ENCODE data around the gene KIF12.
"Not testable (repeated sequence)": the region's sequence is repeated elsewhere in the genome, so short reads cannot be mapped to it uniquely, and the experiment has no call there.

KIF12 gene

DNA sequence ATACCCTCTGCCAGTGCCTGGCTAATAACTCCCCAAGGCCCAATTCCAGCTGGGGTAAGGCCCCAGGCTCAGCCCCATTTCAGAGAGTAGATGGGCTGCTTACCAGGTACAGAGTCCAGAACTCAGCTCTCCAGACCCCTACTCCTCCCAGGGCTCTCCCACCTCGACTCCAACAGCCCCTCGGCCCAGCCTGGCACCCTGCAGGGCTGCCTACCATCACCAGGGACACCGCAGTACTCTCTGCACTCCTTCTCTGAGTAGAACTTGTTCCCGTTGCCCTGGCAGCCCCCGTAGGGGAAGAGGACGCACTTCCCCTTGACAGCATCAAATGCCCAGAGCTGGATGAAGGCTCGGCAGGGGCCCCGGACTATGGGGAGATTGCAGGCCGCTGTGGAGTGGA is 38.4 kb downstream of the KIF12 start:
- no peak for DNase-seq

DNA sequence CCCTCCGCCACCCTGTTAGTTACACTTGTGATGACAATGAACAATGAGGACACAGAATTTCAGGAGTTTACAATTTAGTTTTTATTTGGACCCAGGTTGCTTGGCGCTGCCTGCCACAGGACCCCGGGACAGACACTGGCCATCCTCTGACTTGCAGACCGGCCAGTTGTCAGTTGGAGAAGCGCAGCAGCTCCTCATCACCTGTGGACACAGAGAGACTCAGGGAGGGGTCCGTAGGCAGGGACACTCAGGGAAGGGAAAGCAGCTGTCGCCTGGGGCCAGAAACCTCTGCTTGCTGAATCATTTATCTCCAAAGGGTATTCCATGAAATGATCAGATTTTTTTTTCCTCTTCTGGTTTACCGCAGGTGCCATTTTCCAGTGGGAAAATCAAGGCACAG is 39.0 kb downstream of the KIF12 start:
- DNase-seq = no peak

DNA sequence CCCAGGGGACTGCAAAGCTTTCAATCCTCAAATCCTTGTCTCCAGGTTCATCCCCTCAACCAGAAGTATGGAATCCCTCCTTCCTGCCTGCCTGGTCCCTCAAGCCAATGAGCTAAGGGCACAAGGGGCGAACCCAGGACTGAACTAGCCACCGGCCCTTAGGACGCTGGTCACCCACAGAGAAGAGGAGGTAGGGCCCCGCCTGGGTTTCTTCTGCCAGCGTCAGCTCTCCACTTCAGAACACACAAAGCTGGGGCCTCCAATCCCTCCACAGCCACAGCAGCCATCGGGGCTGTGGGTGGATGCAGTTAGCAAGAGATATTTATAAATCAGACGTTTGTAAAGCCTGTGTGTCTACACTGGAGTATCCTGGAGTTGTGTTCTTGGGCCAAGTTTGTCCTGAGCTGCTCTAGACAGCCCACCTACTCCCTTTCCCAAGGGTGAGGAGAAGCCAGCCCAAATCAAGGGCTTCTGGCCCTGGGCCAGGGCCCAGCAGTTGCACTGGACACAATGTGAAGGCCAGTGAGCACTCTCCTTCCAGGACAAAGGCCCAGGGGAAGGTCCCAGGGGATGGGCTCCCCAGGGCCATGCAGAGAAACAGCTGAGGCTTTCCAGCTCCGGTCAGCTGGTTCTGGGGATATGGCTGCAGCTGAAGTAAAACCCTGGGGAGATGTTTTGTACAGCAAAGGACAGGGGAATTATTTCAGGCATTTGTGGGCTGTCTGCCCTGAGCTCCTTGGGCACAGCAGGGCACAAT is 39.9 kb downstream of the KIF12 start:
- DNase-seq = no peak

DNA sequence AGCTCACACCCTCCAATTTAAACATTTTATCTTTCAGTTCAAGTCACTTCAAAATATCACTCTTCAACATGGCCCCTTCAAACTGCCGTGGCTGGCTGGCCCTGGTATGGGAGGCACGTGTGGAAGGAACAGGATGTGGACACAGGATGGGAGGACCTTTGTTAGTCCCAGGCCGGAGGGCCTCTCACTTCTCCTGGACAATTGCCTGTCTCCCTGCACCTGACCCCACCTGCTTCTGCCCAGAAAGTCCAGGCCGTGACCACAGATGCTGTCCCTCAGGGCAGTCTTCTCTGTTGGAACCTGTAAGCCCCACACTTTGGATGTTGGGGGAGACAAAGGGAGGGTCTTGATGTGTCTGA is 40.4 kb downstream of the KIF12 start:
- DNase-seq = no peak

DNA sequence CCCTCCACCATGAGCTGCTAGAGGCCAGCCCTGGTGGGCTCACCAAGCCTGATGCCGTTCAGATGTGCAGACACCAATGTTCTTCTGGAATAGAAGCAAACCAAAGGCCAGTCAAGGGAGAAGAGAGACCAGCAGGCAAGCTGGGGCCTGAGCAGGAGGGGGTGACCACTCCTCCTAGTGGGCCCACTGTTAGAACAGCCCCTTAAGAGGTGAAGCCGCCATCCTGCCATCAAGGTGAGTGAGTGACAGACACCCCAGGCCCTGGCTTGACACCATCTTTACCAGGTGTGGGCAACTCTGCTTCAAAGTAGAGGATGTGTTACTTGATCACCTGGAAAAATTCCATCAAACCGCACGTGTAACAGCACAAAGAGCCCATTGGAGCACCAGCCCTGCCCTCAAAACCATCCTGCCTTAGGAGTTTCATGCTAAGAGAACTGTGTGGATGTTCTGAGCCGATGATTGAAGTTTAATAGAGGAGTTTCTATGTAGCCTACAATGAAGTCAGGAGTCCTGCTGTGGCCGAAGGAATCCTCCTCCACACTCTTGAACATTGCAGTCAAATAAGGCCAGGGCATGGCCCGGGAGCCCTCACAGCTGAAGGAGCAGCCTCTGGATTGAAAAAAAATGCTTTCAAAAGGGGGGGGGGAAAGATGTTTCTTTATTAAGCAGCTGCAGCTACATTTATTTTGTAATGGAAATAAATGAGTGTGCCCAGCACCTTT is 41.8 kb downstream of the KIF12 start:
- no peak for DNase-seq

DNA sequence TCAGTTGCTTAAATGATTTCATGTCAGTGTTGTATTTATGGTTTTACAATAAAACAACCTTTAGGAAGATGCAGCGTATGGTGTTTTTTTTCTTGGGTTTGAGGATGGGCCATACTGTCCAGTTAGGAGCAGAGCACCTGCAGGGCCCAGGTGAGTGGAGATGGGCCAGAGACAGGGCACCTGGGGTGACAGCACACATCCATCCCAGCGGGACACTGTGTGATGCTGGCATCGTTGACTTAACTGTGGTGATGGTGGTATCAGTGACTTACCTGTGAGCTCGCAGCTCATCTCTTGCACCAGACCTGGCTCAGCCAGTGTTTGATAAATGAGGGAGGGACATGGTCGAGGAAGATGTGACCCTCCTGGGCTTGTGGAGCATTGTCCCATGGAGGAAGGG is 42.6 kb downstream of the KIF12 start:
- no peak for DNase-seq

DNA sequence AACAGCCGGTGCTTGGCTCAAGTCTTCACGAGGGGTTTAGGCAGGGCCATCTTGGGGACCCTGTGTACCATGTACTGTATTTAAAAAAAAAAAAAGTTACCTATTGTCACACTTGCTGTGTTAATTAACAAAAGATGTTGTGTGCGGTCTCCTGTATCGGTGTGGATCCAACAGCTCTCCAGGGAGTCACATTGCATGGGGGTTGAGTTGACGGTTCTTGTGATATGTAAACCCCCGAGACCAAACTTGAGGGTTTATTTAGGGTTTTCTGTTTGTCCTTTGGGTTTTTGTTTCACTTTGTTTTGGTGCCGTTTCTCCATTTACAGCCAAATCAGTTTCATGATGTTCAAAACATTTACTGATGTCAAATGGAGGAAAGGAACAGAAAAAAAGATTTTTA is 43.2 kb downstream of the KIF12 start:
- DNase-seq = no peak

DNA sequence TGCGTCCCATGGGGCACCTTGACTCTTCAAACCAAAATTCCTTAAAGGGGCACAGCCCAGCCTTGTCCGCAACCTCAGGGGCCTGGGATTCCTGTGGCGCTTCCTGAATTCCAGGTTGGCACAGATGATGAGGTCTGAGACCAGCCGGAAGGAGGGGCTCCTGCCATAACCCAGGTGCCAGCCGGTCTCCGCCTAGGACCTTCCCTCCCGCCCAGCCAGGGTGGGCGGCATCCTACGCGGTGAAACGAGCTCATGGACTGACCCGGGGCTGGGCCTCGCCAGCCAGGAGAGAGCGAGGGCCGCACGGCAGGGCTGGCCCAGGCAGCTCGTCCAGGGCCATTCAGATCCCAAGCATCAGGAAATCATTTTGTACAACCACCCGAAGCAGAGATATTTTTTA is 44.0 kb downstream of the KIF12 start:
- no peak for DNase-seq

DNA sequence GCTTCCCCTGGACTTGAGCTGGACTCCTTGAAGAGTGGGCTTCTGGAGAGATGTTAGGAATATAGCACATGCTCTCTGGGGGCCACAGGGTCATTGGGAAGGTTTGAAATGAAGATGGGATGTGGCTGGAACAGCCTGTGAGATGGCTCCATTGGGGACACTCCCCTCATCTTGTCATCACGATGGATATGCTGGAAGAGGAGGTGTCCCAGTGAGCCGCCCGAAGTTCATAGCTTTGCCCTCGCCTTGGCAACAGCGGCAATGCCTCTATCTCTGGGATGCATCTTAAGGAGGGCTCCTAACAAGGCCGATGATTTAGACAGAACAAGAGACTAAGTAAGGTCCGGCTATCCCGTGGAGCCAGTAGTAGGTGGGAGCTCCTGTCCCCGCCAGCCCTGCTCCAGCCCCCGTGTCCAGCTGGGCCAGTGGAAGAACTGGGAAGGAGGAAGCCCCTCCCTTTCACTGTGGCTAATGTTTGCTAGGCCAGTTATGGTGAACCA is 44.9 kb downstream of the KIF12 start:
- no peak for DNase-seq

DNA sequence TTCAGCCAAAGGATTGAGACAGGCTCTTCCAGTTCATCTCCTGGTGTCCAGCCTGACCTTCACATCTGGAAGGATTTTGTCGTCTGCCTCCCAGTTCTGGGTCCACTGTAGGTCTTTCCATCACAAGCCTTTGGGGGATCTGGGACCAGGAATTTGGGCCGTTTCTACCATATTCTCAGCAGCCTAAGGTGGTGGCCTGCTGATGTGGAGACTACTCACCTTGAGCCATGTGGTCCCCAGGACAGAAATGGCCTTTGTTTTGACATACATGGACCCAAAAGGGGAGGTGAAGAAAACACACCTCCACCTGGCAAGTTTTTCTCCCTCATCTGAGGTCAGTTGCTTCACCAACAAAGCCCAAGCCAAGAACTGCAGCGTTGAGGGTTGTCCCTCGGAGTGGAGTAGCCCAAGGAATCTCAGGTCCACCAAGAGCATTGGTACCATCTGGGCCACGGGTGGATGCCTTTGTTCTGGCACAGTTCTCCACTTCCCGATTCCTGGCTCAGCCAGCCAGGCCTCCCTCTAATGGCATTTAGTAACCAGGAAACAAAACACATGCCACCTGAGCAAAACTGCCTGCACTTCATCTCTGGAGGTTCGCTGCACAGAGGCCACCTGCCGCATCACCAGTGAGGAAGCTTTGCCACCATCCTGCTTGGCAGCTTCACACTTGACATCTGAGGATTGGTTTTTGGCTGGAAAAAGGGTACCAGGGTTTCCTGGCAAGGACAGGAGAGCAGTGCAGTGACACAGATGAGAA is 45.7 kb downstream of the KIF12 start:
- DNase-seq = no peak

DNA sequence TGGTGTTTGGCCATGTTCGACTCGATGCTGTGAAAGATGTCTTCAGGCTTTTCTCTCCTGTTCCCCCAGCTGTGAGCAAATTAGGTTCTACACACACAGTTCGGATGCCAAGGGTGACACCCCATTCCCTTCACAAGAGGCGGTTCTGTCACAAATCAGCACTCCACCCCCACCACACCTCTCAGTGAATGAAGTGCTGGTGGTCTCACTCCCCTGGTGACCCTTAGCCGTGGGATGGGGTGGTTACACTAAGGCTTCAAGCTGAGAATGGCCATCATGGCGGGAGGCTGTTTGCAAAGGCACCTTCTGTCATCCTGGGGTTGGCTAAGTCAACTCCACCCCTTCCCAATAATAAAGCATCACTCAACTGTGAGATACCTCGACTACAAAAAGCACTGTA is 47.4 kb downstream of the KIF12 start:
- DNase-seq = no peak

DNA sequence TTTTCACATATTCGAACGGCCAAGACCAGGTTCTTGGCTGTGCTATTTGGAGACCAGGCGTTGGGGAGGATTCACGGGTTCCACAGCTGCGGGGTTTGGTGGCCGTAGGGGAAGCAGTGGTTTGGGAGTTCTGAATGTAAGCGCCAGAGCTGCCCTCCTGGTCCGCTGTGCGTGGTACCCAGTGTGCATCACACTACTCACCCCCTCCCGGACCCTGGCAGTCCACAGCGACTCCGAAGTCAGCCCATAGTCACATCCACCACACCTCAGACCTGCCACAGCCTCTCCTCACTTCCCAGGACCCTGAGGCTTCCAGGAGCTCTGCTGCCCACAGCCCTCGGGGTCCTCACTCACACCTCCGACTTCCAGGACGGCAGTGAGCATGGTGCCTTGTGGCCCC is 47.8 kb downstream of the KIF12 start:
- DNase-seq = no peak

DNA sequence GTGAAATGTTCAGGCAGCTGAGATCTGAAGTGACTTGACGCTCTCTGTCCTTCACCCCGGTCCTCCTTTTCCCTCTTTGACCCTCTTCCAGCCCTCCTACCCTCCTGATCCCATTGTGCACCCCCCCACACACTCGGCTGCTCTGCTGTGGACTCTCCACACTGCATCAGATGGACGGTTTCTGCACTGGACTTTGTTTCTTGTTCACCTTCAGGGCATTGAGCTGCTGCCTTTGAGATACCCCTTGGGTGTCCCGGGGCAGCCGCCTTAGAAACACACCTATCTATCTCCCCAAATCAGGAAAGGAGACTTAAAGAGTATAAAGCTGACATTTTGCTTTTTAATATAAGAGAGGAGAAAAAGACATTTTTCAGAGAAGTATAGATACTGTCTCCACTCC is 48.4 kb downstream of the KIF12 start:
- DNase-seq = no peak

DNA sequence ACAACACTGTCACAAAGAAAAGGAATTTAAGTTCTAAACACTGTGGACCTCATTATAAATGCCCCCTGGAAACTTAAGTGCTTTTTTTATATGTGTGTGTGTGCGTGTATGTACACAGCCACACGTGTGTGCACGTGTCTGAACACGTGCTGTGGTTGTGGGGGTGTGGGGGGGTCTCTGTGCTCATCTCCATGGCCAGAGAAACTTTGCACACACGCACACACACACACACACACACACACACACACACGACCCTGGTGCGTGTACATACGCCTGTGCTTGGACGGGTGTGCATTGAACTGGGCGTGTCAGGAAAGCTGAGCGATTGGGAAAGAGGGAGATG is 48.9 kb downstream of the KIF12 start:
- DNase-seq = no peak

DNA sequence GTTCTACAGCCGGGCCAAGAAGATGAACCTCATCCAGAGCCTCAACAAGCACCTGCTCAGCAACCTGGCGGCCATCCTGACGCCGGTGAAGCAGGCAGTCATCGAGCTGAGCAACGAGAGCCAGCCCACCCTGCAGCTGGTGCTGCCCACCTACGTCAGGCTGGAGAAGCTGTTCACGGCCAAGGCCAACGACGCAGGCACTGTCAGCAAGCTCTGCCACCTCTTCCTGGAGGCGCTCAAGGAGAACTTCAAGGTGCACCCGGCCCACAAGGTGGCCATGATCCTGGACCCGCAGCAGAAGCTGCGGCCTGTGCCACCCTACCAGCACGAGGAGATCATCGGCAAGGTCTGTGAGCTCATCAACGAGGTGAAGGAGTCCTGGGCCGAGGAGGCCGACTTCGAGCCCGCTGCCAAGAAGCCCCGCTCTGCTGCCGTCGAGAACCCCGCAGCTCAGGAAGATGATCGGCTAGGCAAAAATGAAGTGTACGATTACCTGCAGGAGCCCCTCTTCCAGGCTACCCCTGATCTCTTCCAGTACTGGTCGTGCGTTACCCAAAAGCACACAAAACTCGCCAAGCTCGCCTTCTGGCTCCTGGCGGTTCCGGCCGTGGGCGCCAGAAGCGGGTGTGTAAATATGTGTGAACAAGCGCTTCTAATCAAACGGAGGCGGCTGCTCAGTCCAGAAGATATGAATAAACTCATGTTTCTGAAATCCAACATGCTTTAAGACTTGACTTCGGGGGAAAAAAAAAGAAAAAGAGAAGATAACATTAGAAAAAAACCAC is 49.5 kb downstream of the KIF12 start:
- no peak for DNase-seq

DNA sequence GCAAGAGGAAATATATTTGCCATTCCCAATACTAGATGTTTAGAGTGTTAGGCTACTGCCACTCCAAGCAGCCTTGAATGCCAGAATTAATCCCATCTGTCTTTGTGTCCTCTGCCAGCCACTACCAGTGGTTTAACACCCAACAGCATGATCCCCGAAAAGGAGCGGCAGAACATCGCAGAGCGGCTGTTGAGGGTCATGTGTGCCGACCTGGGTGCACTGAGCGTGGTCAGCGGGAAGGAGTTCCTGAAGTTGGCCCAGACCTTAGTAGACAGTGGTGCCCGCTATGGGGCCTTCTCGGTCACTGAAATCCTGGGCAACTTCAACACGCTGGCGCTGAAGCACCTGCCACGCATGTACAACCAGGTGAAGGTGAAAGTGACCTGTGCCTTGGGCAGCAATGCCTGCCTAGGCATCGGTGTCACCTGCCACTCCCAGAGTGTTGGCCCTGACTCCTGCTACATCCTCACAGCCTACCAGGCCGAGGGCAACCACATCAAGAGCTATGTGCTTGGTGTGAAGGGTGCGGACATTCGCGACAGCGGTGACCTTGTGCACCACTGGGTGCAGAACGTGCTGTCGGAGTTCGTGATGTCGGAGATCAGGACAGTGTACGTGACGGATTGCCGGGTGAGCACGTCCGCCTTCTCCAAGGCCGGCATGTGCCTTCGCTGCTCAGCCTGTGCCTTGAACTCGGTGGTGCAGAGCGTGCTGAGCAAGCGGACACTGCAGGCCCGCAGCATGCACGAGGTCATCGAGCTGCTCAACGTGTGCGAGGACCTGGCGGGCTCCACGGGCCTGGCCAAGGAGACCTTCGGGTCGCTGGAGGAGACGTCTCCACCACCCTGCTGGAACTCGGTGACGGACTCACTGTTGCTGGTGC is 50.3 kb downstream of the KIF12 start:
- DNase-seq = no peak

DNA sequence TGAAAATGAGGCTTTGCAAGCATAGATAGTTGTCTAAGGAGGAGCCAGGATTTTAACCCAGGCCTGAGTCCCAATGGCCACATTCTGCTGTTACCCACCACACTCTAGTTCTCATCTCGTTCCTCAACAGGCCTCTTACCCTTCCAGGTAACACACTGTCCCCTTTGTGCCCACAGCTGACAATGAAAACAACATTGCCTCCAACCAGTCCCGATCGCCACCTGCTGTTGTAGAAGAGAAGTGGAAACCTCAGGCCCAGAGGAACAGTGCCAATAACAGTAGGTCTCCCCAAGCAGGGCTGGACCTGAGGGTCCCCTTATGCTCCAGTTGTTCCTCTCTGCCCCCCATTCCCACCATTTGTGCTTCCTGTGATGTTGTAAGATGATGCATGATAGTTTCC is 51.4 kb downstream of the KIF12 start:
- DNase-seq = no peak

DNA sequence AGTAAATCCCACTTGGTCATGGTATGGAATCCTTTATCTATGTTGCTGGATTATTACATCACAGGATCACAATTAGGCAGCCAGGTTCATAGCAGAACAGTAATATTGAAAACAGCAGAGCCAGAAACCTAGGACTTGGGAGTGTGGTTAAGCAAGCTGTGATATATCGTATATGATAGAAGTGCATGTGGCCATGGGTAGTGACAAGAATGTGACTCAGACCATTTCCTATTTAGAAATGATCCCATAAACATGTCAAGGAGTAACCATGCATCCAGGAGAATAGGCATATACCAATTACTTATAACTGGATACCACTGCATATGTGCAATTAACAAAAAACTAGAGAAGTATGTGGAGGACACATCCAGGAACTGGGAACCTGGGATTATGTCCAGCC is 52.2 kb downstream of the KIF12 start:
- DNase-seq = no peak

DNA sequence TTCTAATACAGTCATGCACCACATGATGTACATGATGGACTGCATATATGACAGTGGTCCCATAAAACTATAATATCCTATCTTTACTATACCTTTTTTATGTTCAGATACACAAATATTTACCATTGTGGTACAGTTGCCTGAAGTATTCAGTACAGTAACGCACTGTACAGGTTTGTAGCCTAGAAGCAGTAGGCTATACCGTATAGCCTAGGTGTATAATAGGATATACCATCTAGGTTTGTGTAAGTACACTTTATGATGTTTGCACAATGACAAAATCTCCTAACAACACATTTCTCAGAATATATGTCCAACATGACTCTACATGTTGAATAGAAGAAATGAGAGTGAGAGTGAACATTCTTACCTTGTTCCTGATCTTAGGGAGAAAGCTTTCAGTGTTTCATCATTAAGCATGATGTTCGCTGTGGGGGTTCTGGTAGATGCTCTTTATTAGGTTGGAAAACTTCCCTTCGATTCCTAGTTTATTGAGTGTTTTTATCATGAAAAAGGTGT is 52.8 kb downstream of the KIF12 start:
- no peak for DNase-seq

DNA sequence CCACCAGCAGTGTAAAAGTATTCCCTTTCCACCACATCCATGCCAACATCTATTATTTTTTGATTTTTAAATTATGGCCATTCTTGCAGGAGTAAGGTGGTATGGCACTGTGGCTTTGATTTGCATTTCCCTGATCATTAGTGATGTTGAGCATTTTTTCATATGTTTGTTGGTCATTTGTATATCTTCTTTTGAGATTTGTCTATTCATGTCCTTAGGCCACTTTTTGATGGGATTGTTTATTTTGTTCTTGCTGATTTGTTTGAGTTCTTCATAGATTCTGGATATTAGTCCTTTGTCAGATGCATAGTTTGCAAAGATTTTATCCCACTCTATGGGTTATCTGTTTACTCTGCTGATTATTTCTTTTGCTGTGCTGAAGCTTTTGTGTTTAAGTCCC is 55.4 kb downstream of the KIF12 start:
- DNase-seq = not testable (repeated sequence)

All from stimulated activated CD4-positive, alpha-beta T cell treated with anti-CD3 and anti-CD28 coated beads, Interleukin-15, amount 100 ng/mL, for 24 hours (primary cell).